HepG2 (cell line): Measurements from ENCODE around the gene BABAM1. TPM values are rescaled to one million over a fixed set of nuclear protein-coding genes. Genes with fewer than 3 reads are reported as not detected.

Source experiments
- BRD4 ChIP-seq: sonication (generic); formaldehyde crosslinking; IDR thresholded peaks from 2 replicates; pipeline ENCODE4 v1.4.0; 2020; ENCODE audit warnings: missing genetic modification reagents
- ETV5 ChIP-seq: IDR thresholded peaks from 2 replicates; pipeline ENCODE4 v1.6.1; 2018; ENCODE audit warnings: missing biosample characterization, missing genetic modification reagents, inconsistent platforms, borderline replicate concordance
- NONO ChIP-seq, 2 experiments: fragments of 450-650 bp in 1 of 2; sonication (generic) in 1 of 2; formaldehyde crosslinking in 1 of 2; IDR thresholded peaks in 1 of 2; conservative IDR thresholded peaks in 1 of 2; 2 replicates each; pipeline versions ENCODE4 v1.6.1 to v1.8.0; 2017 to 2022; ENCODE audit warnings: mild to moderate bottlenecking in 1 of 2, missing genetic modification reagents in 1 of 2, moderate library complexity in 1 of 2
- SNAPC2 ChIP-seq: sonication (generic); formaldehyde crosslinking; IDR thresholded peaks from 2 replicates; pipeline ENCODE4 v1.8.1; 2022; ENCODE audit warnings: mild to moderate bottlenecking, missing genetic modification reagents
- TCF7 ChIP-seq: sonication (generic); IDR thresholded peaks from 2 replicates; pipeline ENCODE4 v1.6.1; 2016; ENCODE audit warnings: antibody characterized with exemption, low read depth
- ZBTB7A ChIP-seq: sonication (generic); formaldehyde crosslinking; IDR thresholded peaks from 2 replicates; pipeline ENCODE4 v1.8.0; 2022; ENCODE audit warnings: mild to moderate bottlenecking, missing genetic modification reagents
- ZFP36L2 ChIP-seq: sonication (generic); formaldehyde crosslinking; IDR thresholded peaks from 2 replicates; pipeline ENCODE4 v1.4.0; 2020; ENCODE audit warnings: missing genetic modification reagents
- ZNF235 ChIP-seq: sonication (generic); formaldehyde crosslinking; IDR thresholded peaks from 2 replicates; pipeline ENCODE4 v1.8.1; 2023; ENCODE audit warnings: mild to moderate bottlenecking, missing genetic modification reagents, borderline replicate concordance
- ZNF263 ChIP-seq: sonication (generic); formaldehyde crosslinking; IDR thresholded peaks from 2 replicates; pipeline ENCODE4 v1.4.0; 2020; ENCODE audit warnings: missing genetic modification reagents
- ZNF446 ChIP-seq: sonication (generic); formaldehyde crosslinking; IDR thresholded peaks from 2 replicates; pipeline ENCODE4 v1.5.0; 2020; ENCODE audit warnings: mild to moderate bottlenecking, missing genetic modification reagents
- polyA plus RNA-seq, 8 experiments: library from polyadenylated mRNA; depleted of rRNA in 3 of 8; stranded (reverse) in 7 of 8; unstranded in 1 of 8; fragments of >200 nt; fragmentation: Illumina TruSeq in 4 of 8; extraction: Trizol in 4 of 8; gene quantifications; 2 replicates each; pipeline versions ENCODE4 v1.2.1 to v1.2.3, GENCODE V29; 2011 to 2016; ENCODE audit warnings: low read depth in 4 of 8, missing spikeins in 1 of 8, mixed read lengths in 1 of 8; ENCODE audit not compliant: insufficient read depth in 1 of 8
- total RNA-seq, 5 experiments: library from RNA; depleted of rRNA; stranded (reverse); fragments of >200 nt; fragmentation: Illumina TruSeq; extraction: Trizol; gene quantifications; 2 replicates each; pipeline ENCODE4 v1.2.3, GENCODE V29; 2016; ENCODE audit warnings: low read depth in 1 of 5
- TF ChIP-seq, protein P1 (sequence below): sonication (generic); formaldehyde crosslinking; IDR thresholded peaks from 2 replicates; pipeline ENCODE4 v1.8.0; 2022; ENCODE audit warnings: mild to moderate bottlenecking, missing genetic modification reagents; ENCODE audit not compliant: insufficient replicate concordance
- TF ChIP-seq, protein P2 (sequence below): sonication (generic); formaldehyde crosslinking; IDR thresholded peaks from 2 replicates; pipeline ENCODE4 v1.4.0; 2020; ENCODE audit warnings: missing genetic modification reagents, borderline replicate concordance
- TF ChIP-seq, protein P3 (sequence below): sonication (generic); formaldehyde crosslinking; IDR thresholded peaks from 2 replicates; pipeline ENCODE4 v1.8.0; 2022; ENCODE audit warnings: missing genetic modification reagents, mild to moderate bottlenecking, borderline replicate concordance

The BABAM1 gene
- total and polyA plus RNA-seq, 2 of the 13 experiments (the other 11 are each of a cell fraction or from before 2014, with no cell fraction given): 70.0 to 82.0 TPM

- TF ChIP-seq NONO (IDR thresholded peaks at IDR 0.05): no peak
- TF ChIP-seq NONO (CRISPR knock-in tag; conservative IDR thresholded peaks at IDR 0.05): peak; percentile 64; the same call in 1 of the 2 replicates
- peak; percentile 38; the same call in 1 of the 2 replicates for TF ChIP-seq ZBTB7A (CRISPR knock-in tag)
- TF ChIP-seq SNAPC2 (CRISPR knock-in tag): peak; percentile 34; the same call in 1 of the 2 replicates
- TF ChIP-seq ZNF263 (CRISPR knock-in tag): no peak
- TF ChIP-seq, protein P1, sequence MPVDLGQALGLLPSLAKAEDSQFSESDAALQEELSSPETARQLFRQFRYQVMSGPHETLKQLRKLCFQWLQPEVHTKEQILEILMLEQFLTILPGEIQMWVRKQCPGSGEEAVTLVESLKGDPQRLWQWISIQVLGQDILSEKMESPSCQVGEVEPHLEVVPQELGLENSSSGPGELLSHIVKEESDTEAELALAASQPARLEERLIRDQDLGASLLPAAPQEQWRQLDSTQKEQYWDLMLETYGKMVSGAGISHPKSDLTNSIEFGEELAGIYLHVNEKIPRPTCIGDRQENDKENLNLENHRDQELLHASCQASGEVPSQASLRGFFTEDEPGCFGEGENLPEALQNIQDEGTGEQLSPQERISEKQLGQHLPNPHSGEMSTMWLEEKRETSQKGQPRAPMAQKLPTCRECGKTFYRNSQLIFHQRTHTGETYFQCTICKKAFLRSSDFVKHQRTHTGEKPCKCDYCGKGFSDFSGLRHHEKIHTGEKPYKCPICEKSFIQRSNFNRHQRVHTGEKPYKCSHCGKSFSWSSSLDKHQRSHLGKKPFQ: no peak
- no peak for TF ChIP-seq BRD4 (CRISPR knock-in tag)
- TF ChIP-seq ZFP36L2 (CRISPR knock-in tag): no peak
- peak; percentile 29 for TF ChIP-seq TCF7
- TF ChIP-seq ETV5 (CRISPR knock-in tag): peak; percentile 32; the same call in 1 of the 2 replicates
- TF ChIP-seq, protein P2, sequence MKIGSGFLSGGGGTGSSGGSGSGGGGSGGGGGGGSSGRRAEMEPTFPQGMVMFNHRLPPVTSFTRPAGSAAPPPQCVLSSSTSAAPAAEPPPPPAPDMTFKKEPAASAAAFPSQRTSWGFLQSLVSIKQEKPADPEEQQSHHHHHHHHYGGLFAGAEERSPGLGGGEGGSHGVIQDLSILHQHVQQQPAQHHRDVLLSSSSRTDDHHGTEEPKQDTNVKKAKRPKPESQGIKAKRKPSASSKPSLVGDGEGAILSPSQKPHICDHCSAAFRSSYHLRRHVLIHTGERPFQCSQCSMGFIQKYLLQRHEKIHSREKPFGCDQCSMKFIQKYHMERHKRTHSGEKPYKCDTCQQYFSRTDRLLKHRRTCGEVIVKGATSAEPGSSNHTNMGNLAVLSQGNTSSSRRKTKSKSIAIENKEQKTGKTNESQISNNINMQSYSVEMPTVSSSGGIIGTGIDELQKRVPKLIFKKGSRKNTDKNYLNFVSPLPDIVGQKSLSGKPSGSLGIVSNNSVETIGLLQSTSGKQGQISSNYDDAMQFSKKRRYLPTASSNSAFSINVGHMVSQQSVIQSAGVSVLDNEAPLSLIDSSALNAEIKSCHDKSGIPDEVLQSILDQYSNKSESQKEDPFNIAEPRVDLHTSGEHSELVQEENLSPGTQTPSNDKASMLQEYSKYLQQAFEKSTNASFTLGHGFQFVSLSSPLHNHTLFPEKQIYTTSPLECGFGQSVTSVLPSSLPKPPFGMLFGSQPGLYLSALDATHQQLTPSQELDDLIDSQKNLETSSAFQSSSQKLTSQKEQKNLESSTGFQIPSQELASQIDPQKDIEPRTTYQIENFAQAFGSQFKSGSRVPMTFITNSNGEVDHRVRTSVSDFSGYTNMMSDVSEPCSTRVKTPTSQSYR (CRISPR knock-in tag): peak; percentile 24; the same call in 1 of the 2 replicates
- 0 out of 2 replicates have a peak, but pooled peaks have one; percentile 41 for TF ChIP-seq ZNF446 (CRISPR knock-in tag)
- TF ChIP-seq, protein P3, sequence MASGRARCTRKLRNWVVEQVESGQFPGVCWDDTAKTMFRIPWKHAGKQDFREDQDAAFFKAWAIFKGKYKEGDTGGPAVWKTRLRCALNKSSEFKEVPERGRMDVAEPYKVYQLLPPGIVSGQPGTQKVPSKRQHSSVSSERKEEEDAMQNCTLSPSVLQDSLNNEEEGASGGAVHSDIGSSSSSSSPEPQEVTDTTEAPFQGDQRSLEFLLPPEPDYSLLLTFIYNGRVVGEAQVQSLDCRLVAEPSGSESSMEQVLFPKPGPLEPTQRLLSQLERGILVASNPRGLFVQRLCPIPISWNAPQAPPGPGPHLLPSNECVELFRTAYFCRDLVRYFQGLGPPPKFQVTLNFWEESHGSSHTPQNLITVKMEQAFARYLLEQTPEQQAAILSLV: no peak
- TF ChIP-seq ZNF235: no peak
Measured at GRCh38 chr19:17240062-17240752, 27.0 kb upstream of the BABAM1 start (continued).
